OCI-LY3 (cell line): Measurements from ENCODE around the gene FIBCD1.

ENCODE experiments used
- H2AFZ ChIP-seq: fragments of 200-600, 300-600 bp; shearing (Covaris generic); 2 replicates; pipeline ENCODE4 v1.6.0; 2014; ENCODE audit warnings: antibody characterized with exemption, low read depth, low read length
- H3K27ac ChIP-seq: fragments of 200-600, 300-600 bp; sonication (generic); 2 replicates; pipeline ENCODE4 v1.5.1; 2014; ENCODE audit warnings: mild to moderate bottlenecking, low read length, moderate library complexity, mixed read lengths
- H3K27me3 ChIP-seq: fragments of 200-600, 300-600 bp; sonication (generic); 2 replicates; pipeline ENCODE4 v1.6.1; 2014; ENCODE audit warnings: low read depth, low read length, mixed read lengths
- H3K36me3 ChIP-seq: fragments of 200-600, 300-600 bp; sonication (generic); replicated peaks from 2 replicates; pipeline ENCODE3; 2014; ENCODE audit warnings: low read depth, low read length, mixed read lengths
- H3K4me1 ChIP-seq: fragments of 300-600, 200-600 bp; sonication (generic); 2 replicates; pipeline ENCODE4 v1.6.1; 2014; ENCODE audit warnings: low read length, mixed read lengths
- H3K4me2 ChIP-seq: fragments of 200-600, 300-600 bp; sonication (generic); 2 replicates; pipeline ENCODE4 v1.6.1; 2014; ENCODE audit warnings: low read length, mixed read lengths
- H3K4me3 ChIP-seq: fragments of 300-600, 200-600 bp; sonication (generic); 2 replicates; pipeline ENCODE4 v1.5.1; 2014; ENCODE audit warnings: antibody characterized with exemption, mild to moderate bottlenecking, low read length, moderate library complexity
- H3K79me2 ChIP-seq: fragments of 300-600, 200-600 bp; shearing (Covaris generic); 2 replicates; pipeline ENCODE4 v1.6.1; 2014; ENCODE audit warnings: mild to moderate bottlenecking, low read length, mixed read lengths
- H3K9ac ChIP-seq: fragments of 300-600, 200-600 bp; shearing (Covaris generic); 2 replicates; pipeline ENCODE4 v1.6.0; 2014; ENCODE audit warnings: mild to moderate bottlenecking, low read length, moderate library complexity
- H3K9me3 ChIP-seq: fragments of 200-600, 300-600 bp; shearing (Covaris generic); 2 replicates; pipeline ENCODE4 v1.6.1; 2014; ENCODE audit warnings: low read length, mixed read lengths; ENCODE audit not compliant: insufficient read depth
- H4K20me1 ChIP-seq: fragments of 200-600, 300-600 bp; sonication (generic); 2 replicates; pipeline ENCODE4 v1.6.1; 2016; ENCODE audit warnings: low read length, mixed read lengths; ENCODE audit not compliant: insufficient read depth
- EZH2phosphoT487 ChIP-seq: fragments of 200-600 bp; shearing (Covaris generic); IDR thresholded peaks from 2 replicates; pipeline ENCODE4 v1.6.1; 2018; ENCODE audit warnings: antibody characterized with exemption, mixed run types, low read depth
- TF ChIP-seq, protein P1 (sequence below): fragments of 200-600, 300-600 bp; sonication (generic); IDR thresholded peaks from 2 replicates; pipeline ENCODE4 v1.5.1; 2014; ENCODE audit warnings: antibody characterized with exemption, low read length, low read depth

FIBCD1 gene

DNA sequence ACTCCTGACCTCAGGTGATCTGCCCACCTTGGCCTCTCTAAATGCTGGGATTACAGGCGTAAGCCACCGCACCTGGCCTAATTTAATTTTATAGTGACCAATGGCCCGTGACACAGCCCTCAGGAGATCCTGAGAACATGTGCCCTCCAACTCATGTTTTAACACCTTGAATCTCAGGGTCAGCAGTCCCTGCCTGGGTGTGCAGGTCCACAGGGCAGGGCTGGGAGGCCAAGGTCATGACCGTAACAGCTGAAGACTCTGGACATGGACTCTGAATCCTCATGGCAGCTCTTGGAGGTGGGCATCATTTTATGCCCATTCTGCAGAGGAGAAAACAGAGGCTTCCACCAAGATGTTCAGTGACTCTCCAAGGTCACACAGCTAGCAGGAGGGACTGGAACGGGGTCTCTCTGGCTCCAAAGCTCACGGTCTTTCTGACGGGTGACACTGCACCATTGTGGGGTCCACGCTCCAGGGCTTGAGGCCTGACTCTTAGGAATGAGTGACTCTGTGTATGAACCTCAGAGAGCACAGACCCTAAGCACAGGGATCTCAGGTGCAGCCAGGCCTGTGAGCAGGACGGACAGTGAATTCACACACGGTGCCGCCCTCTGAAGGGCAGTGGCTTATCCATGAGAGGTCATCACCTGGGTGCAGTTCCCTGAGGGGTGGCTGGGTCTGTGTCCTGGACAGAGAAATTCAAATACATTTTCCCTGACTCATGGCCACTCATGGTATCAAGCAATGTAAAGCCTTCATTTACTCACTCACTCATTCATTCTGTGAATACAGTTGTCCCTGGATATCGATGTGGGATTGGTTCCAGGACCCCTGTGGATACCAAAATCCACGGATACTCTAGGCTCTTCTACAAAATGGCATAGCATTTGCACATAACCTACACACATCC, 37.1 kb upstream of the FIBCD1 start:
- no peak overlapping the region for H3K9ac ChIP-seq
- H3K27me3 ChIP-seq = no peaks in the 10 kb centered on the region; the same call in none of the 2 replicates
- no peaks in the 10 kb centered on the region for H3K79me2 ChIP-seq
- no peaks in the 10 kb centered on the region for H4K20me1 ChIP-seq
- no peak overlapping the region for H3K4me3 ChIP-seq
- no peak overlapping the region for H2AFZ ChIP-seq
- no peaks in the 10 kb centered on the region for H3K9me3 ChIP-seq
- TF ChIP-seq EZH2phosphoT487 = no peak
- TF ChIP-seq, protein P1, sequence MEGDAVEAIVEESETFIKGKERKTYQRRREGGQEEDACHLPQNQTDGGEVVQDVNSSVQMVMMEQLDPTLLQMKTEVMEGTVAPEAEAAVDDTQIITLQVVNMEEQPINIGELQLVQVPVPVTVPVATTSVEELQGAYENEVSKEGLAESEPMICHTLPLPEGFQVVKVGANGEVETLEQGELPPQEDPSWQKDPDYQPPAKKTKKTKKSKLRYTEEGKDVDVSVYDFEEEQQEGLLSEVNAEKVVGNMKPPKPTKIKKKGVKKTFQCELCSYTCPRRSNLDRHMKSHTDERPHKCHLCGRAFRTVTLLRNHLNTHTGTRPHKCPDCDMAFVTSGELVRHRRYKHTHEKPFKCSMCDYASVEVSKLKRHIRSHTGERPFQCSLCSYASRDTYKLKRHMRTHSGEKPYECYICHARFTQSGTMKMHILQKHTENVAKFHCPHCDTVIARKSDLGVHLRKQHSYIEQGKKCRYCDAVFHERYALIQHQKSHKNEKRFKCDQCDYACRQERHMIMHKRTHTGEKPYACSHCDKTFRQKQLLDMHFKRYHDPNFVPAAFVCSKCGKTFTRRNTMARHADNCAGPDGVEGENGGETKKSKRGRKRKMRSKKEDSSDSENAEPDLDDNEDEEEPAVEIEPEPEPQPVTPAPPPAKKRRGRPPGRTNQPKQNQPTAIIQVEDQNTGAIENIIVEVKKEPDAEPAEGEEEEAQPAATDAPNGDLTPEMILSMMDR = no peak
- H3K4me1 ChIP-seq = no peaks in the 10 kb centered on the region
- H3K4me2 ChIP-seq = no peak overlapping the region
- H3K27ac ChIP-seq = no peak overlapping the region
- no peaks in the 10 kb centered on the region for H3K36me3 ChIP-seq

DNA sequence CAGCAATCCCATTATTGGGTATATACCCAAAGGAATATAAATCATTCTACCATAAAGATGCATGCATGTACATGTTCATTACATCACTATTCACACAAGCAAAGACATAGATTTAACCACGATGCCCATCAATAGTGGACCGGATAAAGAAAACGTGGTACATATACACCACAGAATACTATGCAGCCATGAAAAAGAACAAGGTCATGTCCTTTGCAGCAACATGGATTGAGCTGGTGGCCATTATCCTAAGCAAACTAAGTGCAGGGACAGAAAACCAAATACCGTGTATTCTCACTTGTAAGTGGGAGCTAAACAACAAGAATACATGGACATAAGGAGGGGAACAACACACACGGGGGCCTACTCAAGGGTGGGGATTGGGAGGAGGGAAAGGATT, 36.1 kb upstream of the FIBCD1 start:
- no peaks in the 10 kb centered on the region for H3K36me3 ChIP-seq
- no peak overlapping the region for H3K9ac ChIP-seq
- H3K4me3 ChIP-seq = no peak overlapping the region
- no peak overlapping the region for H2AFZ ChIP-seq
- H3K4me2 ChIP-seq = no peak overlapping the region
- H4K20me1 ChIP-seq = no peaks in the 10 kb centered on the region
- H3K4me1 ChIP-seq = no peaks in the 10 kb centered on the region
- H3K27me3 ChIP-seq = no peaks in the 10 kb centered on the region; the same call in none of the 2 replicates
- H3K9me3 ChIP-seq = no peaks in the 10 kb centered on the region
- H3K27ac ChIP-seq = no peak overlapping the region
- H3K79me2 ChIP-seq = no peaks in the 10 kb centered on the region
- TF ChIP-seq, protein P1 = no peak
- no peak for TF ChIP-seq EZH2phosphoT487

DNA sequence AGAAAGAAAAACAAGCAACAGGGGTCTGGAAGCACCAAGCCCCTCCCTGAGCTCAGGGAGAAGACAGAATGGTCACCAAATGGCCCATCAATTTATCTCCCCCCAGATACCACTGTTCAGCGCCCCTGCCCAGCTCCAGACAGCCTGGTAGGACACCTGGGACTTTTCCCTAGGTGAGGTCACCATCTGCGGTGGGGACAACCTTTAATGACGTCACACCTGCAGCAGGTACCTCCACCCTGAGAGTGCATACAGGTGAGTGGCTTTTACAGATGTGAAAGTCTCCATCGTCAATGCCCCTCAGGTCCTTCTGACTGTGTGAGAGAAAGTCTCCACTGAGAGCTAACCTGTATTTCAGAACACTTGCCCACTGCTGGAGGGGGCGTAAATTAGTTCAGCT, 35.6 kb upstream of the FIBCD1 start:
- Histone ChIP-seq H3K27me3 (no peaks in the 10 kb centered on the region; the same call in none of the 2 replicates), H3K4me2 (no peak overlapping the region), H4K20me1 (no peaks in the 10 kb centered on the region)

DNA sequence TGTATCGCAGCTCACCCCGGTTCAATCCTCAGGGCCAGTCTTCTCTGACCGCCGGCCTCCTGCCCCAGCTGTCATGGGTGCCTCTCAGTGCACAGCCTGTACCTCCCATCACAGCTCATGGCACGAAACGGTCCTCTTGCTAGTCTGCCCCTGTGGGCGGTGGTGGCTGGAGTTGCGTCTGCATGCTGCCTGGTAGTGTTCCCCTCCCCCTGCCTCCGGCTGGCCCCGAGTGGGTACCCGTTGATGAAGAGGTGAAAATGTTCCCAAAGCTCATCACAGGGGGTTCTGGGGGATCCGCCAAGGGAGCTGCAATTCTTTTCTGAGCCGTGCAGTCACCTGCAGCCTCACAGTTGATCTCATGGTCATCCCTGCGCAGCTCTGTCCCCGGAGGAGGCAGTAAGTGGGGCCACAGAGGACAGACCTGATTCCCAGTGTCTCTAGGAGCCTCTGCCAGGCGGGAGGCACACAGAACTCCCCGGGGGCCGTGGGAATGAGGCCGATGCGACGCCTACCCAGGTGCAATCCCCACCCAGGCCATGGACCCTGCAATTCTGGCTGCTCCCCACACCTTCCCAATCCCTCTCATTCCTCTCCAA, 34.7 kb upstream of the FIBCD1 start:
- H2AFZ ChIP-seq = no peak overlapping the region
- H3K27me3 ChIP-seq = no peaks in the 10 kb centered on the region; the same call in none of the 2 replicates
- H3K9me3 ChIP-seq = no peaks in the 10 kb centered on the region
- H4K20me1 ChIP-seq = no peaks in the 10 kb centered on the region
- H3K4me2 ChIP-seq = no peak overlapping the region
- no peak overlapping the region for H3K27ac ChIP-seq
- no peaks in the 10 kb centered on the region for H3K4me1 ChIP-seq
- no peaks in the 10 kb centered on the region for H3K79me2 ChIP-seq
- no peak for TF ChIP-seq EZH2phosphoT487
- TF ChIP-seq, protein P1 = no peak
- no peak overlapping the region for H3K9ac ChIP-seq
- no peak overlapping the region for H3K4me3 ChIP-seq
- H3K36me3 ChIP-seq = no peaks in the 10 kb centered on the region

More for the DNA sequence above, 35.6 kb upstream of the FIBCD1 start:
- H3K36me3 ChIP-seq = no peaks in the 10 kb centered on the region
- H3K4me3 ChIP-seq = no peak overlapping the region
- H3K4me1 ChIP-seq = no peaks in the 10 kb centered on the region
- no peak overlapping the region for H2AFZ ChIP-seq
- H3K27ac ChIP-seq = no peak overlapping the region
- no peaks in the 10 kb centered on the region for H3K79me2 ChIP-seq
- TF ChIP-seq EZH2phosphoT487 = no peak
- TF ChIP-seq, protein P1 = no peak
- H3K9me3 ChIP-seq = no peaks in the 10 kb centered on the region
- H3K9ac ChIP-seq = no peak overlapping the region
